ENCODE data around the gene TUBGCP6. TPM values are rescaled to one million over a fixed set of nuclear protein-coding genes. Genes with fewer than 3 reads are reported as not detected.

The TUBGCP6 gene
- total RNA-seq, result 18.4 TPM
- long read RNA-seq, full-length matches to known transcripts, result 1 of 26 reads
- long read RNA-seq, partial matches to known transcripts, result 19 of 26 reads
- long read RNA-seq, other reads (novel, unspliced or antisense), result 6 of 26 reads

- ATAC-seq, result peak; percentile 94
- peak; percentile 99 for DNase-seq
- intact Hi-C loops (cut with micrococcal nuclease), result loop anchor here (10.0 kb wide), 1 partner anchor 100 kb away; the partner anchor contains the start of gene PPP6R2
These were observed at the start of gene TUBGCP6 for GRCh38 chr22:50244420-50245213. Gene TUBGCP6 (minus strand): TSS chr22:50245023. CDS start chr22:50244459, 564 bp downstream.

GRCh38 chr22:50294319-50294656 lies 49.5 kb upstream of the TUBGCP6 start:
- intact Hi-C loops (cut with micrococcal nuclease), result no loop called here
- no peak for ATAC-seq
- no peak for DNase-seq

- ATAC-seq, result peak; percentile 92
- intact Hi-C loops (cut with micrococcal nuclease), result no loop called here
These were observed 48.9 kb upstream of the TUBGCP6 start for GRCh38 chr22:50293441-50294318.

GRCh38 chr22:50292643-50293440 lies 48.0 kb upstream of the TUBGCP6 start:
- ATAC-seq (no peak), DNase-seq (peak; percentile 90)
- intact Hi-C loops (cut with micrococcal nuclease), result no loop called here

More at GRCh38 chr22:50293441-50294318, 48.9 kb upstream of the TUBGCP6 start:
- DNase-seq, result peak; percentile 59

- intact Hi-C loops (cut with micrococcal nuclease), result no loop called here
- ATAC-seq, result no peak
These were observed 45.3 kb upstream of the TUBGCP6 start for GRCh38 chr22:50289942-50290630.

GRCh38 chr22:50289151-50289941 lies 44.5 kb upstream of the TUBGCP6 start:
- no peak for DNase-seq

More at GRCh38 chr22:50289942-50290630, 45.3 kb upstream of the TUBGCP6 start:
- no peak for DNase-seq

GRCh38 chr22:50287731-50288130 lies 42.9 kb upstream of the TUBGCP6 start:
- ATAC-seq (no peak), DNase-seq (no peak)
- intact Hi-C loops (cut with micrococcal nuclease), result no loop called here

More at GRCh38 chr22:50289151-50289941, 44.5 kb upstream of the TUBGCP6 start:
- intact Hi-C loops (cut with micrococcal nuclease), result no loop called here
- ATAC-seq, result no peak

GRCh38 chr22:50286701-50287318 lies 42.0 kb upstream of the TUBGCP6 start:
- ATAC-seq (no peak), DNase-seq (no peak)
- intact Hi-C loops (cut with micrococcal nuclease), result no loop called here

- DNase-seq (no peak), ATAC-seq (no peak)
- intact Hi-C loops (cut with micrococcal nuclease), result no loop called here
These were observed 41.5 kb upstream of the TUBGCP6 start for GRCh38 chr22:50286275-50286674.

GRCh38 chr22:50285568-50286229 lies 40.9 kb upstream of the TUBGCP6 start:
- ATAC-seq, result no peak
- DNase-seq, result no peak
- intact Hi-C loops (cut with micrococcal nuclease), result no loop called here

- ATAC-seq (no peak), DNase-seq (no peak)
- intact Hi-C loops (cut with micrococcal nuclease), result no loop called here
These were observed 39.7 kb upstream of the TUBGCP6 start for GRCh38 chr22:50284479-50284878.

- intact Hi-C loops (cut with micrococcal nuclease), result no loop called here
- DNase-seq (no peak), ATAC-seq (no peak)
These were observed 39.0 kb upstream of the TUBGCP6 start for GRCh38 chr22:50283821-50284220.

GRCh38 chr22:50282361-50283155 lies 37.7 kb upstream of the TUBGCP6 start:
- intact Hi-C loops (cut with micrococcal nuclease), result no loop called here
- DNase-seq (no peak), ATAC-seq (peak; percentile 37)

GRCh38 chr22:50281957-50282356 lies 37.1 kb upstream of the TUBGCP6 start:
- intact Hi-C loops (cut with micrococcal nuclease), result no loop called here
- ATAC-seq (peak; percentile 74), DNase-seq (peak; percentile 78)

- DNase-seq (no peak), ATAC-seq (no peak)
- intact Hi-C loops (cut with micrococcal nuclease), result no loop called here
These were observed 36.5 kb upstream of the TUBGCP6 start for GRCh38 chr22:50281384-50281760.
